Loucy (cell line): ENCODE results near the gene SFRP5.

ENCODE experiments used
- CTCF ChIP-seq: fragments of 200-600 bp; sonication (generic); conservative IDR thresholded peaks from 2 replicates; pipeline ENCODE4 v1.5.1; 2014; ENCODE audit warnings: mild to moderate bottlenecking, antibody characterized with exemption, low read length
- EZH2phosphoT487 ChIP-seq: fragments of 200-600 bp; IDR thresholded peaks from 2 replicates; pipeline ENCODE4 v1.6.1; 2018; ENCODE audit warnings: antibody characterized with exemption, mild to moderate bottlenecking, moderate library complexity, borderline replicate concordance

GRCh38 chr10:97789770-97790397 is 18.1 kb upstream of the SFRP5 start:
- TF ChIP-seq CTCF: no peak
- no peak for TF ChIP-seq EZH2phosphoT487
